Measurements from ENCODE around the gene HMCN1. TPM values are rescaled to one million over a fixed set of nuclear protein-coding genes. Genes with fewer than 3 reads are reported as not detected.

The HMCN1 gene
- total and polyA plus RNA-seq, 9 donors = 1.4 to 26.6 (median 3.8) TPM

GRCh38 chr1:185701650-185702049, 32.5 kb upstream of the HMCN1 start:
- Histone ChIP-seq H3K27ac (no peak overlapping the region), H3K4me1 (ENCODE audit: insufficient read depth) (no peaks in the 10 kb centered on the region), H3K27me3 (no peaks in the 10 kb centered on the region), H3K36me3 (no peaks in the 10 kb centered on the region), H3K9me3 (no peaks in the 10 kb centered on the region), H3K4me3 (no peak overlapping the region)
- TF ChIP-seq EP300 (IDR thresholded peaks at IDR 0.05) (no peak), POLR2A (IDR thresholded peaks at IDR 0.05) (no peak)
- TF ChIP-seq, protein P1, sequence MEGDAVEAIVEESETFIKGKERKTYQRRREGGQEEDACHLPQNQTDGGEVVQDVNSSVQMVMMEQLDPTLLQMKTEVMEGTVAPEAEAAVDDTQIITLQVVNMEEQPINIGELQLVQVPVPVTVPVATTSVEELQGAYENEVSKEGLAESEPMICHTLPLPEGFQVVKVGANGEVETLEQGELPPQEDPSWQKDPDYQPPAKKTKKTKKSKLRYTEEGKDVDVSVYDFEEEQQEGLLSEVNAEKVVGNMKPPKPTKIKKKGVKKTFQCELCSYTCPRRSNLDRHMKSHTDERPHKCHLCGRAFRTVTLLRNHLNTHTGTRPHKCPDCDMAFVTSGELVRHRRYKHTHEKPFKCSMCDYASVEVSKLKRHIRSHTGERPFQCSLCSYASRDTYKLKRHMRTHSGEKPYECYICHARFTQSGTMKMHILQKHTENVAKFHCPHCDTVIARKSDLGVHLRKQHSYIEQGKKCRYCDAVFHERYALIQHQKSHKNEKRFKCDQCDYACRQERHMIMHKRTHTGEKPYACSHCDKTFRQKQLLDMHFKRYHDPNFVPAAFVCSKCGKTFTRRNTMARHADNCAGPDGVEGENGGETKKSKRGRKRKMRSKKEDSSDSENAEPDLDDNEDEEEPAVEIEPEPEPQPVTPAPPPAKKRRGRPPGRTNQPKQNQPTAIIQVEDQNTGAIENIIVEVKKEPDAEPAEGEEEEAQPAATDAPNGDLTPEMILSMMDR (IDR thresholded peaks at IDR 0.05) = no peak
- DNase-seq = no peak
- WGBS, 3 donors = 75 to 94% (median 89%) methylated on average over 2 of the region's 2 CpGs
- intact Hi-C loops (cut with DNase I) = no loop called here

- intact Hi-C loops (cut with DNase I) = no loop called here
- no peaks in the 10 kb centered on the region for H3K9me3 ChIP-seq
- H3K4me3 ChIP-seq = no peak overlapping the region
- H3K27me3 ChIP-seq = no peaks in the 10 kb centered on the region
- H3K36me3 ChIP-seq = no peaks in the 10 kb centered on the region
- H3K27ac ChIP-seq = no peak overlapping the region
- H3K4me1 ChIP-seq (ENCODE audit: insufficient read depth) = no peaks in the 10 kb centered on the region
- no peak for TF ChIP-seq POLR2A (IDR thresholded peaks at IDR 0.05)
- TF ChIP-seq, protein P1 (IDR thresholded peaks at IDR 0.05) = no peak
- TF ChIP-seq EP300 (IDR thresholded peaks at IDR 0.05) = no peak
- 81 to 84% (median 82%) methylated on average over 3 of the region's 3 CpGs for WGBS, 3 donors
- no peak for DNase-seq
These were observed 30.0 kb upstream of the HMCN1 start for GRCh38 chr1:185704181-185704580.

- Histone ChIP-seq H3K4me3 (no peak overlapping the region), H3K4me1 (ENCODE audit: insufficient read depth) (no peaks in the 10 kb centered on the region), H3K36me3 (no peaks in the 10 kb centered on the region), H3K9me3 (no peaks in the 10 kb centered on the region), H3K27me3 (no peaks in the 10 kb centered on the region), H3K27ac (no peak overlapping the region)
- no peak for DNase-seq
- intact Hi-C loops (cut with DNase I) = no loop called here
- TF ChIP-seq POLR2A (IDR thresholded peaks at IDR 0.05) (no peak), EP300 (IDR thresholded peaks at IDR 0.05) (no peak)
- TF ChIP-seq, protein P1 (IDR thresholded peaks at IDR 0.05) = no peak
- WGBS, 3 donors = 69 to 74% (median 72%) methylated on average over 3 of the region's 3 CpGs
These were observed 18.1 kb upstream of the HMCN1 start for GRCh38 chr1:185716095-185716494.

DNA sequence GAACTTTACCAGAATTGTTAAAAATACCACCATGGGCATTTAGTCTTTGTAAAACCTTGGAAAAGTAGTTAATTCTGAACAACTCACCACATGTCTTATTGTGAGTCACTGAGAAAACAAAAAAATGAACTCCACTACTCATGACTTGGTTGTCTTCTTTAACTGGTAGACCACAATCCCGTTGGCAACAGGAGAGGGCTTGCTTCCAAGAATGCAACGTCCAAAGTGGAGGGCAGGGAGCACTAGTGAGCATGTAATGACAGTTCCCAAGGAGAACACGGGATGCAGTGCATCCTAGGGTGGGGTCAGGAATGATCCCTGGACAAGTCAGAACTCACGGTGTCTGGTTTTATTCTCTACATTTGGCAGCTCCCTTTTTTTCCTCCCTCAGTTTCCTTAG, 15.2 kb upstream of the HMCN1 start:
- Histone ChIP-seq H3K4me3 (no peak overlapping the region), H3K27ac (no peak overlapping the region), H3K27me3 (no peaks in the 10 kb centered on the region), H3K36me3 (no peaks in the 10 kb centered on the region), H3K9me3 (no peaks in the 10 kb centered on the region), H3K4me1 (ENCODE audit: insufficient read depth) (no peaks in the 10 kb centered on the region)
- TF ChIP-seq EP300 (IDR thresholded peaks at IDR 0.05) (no peak), POLR2A (IDR thresholded peaks at IDR 0.05) (no peak)
- TF ChIP-seq, protein P1 (IDR thresholded peaks at IDR 0.05) = no peak
- intact Hi-C loops (cut with DNase I) = no loop called here
- no peak for DNase-seq
- 39 to 54% (median 42%) methylated on average over 4 of the region's 4 CpGs for WGBS, 3 donors
